GM12878 (cell line): Measurements from ENCODE around the gene MUC5B. TPM values are rescaled to one million over a fixed set of nuclear protein-coding genes. Genes with fewer than 3 reads are reported as not detected.

Experiments
- ATAC-seq: fragments of 200-7000 bp; cut with Tn5 transposase; 3 replicates; pipeline ENCODE4 v1.9.1; 2020; ENCODE audit warnings: mild to moderate bottlenecking, moderate library complexity
- BruUV-seq: library from RNA; stranded (reverse); fragments of 400-500 nt; replicated peaks from 2 replicates; lab custom pipeline; 2021; lab: Mats Ljungman, UMichigan
- CTCF ChIA-PET: fragments of 300-600 bp; sonication (Branson Sonifier 250); formaldehyde crosslinking; extraction: SDS; loops from one replicate; lab custom pipeline; 2021; ENCODE audit warnings: inconsistent platforms; lab: Yijun Ruan, JAX
- POLR2A ChIA-PET: fragments of 350-600 bp; formaldehyde crosslinking; extraction: SDS; loops from one replicate; lab custom pipeline; 2021; ENCODE audit warnings: inconsistent platforms; lab: Charles Lee
- RAD21 ChIA-PET: fragments of 300-600 bp; sonication (Branson Sonifier 250); formaldehyde crosslinking; loops from one replicate; lab custom pipeline; 2023; ENCODE audit warnings: antibody characterized with exemption; ENCODE audit not compliant: unreplicated experiment; lab: Charles Lee
- SMC1A ChIA-PET: fragments of 300-600 bp; sonication (Branson Sonifier 250); formaldehyde crosslinking; loops from one replicate; lab custom pipeline; 2023; ENCODE audit not compliant: unreplicated experiment, uncharacterized antibody; lab: Charles Lee
- DNase-seq: peaks from one replicate; pipeline ENCODE4 v3.0.0-alpha.2; 2011; ENCODE audit warnings: low read depth, low spot score
- FAIRE-seq: peaks from 3 replicates; lab custom pipeline; 2011; peaks lifted over from hg19 to GRCh38; lab: Jason Lieb, UNC
- H2AFZ ChIP-seq: 2 replicates; pipeline ENCODE4 v1.6.0; 2011; ENCODE audit warnings: low read depth, low read length, control low read depth; ENCODE audit not compliant: control insufficient read depth
- H3K27ac ChIP-seq: 2 replicates; pipeline ENCODE4 v1.5.1; 2011; ENCODE audit warnings: control low read depth; ENCODE audit not compliant: control insufficient read depth, insufficient read depth
- H3K27me3 ChIP-seq, 2 experiments: replicated peaks in 1 of 2; 2 replicates each; pipeline versions ENCODE4 v1.6.0 to v1.6.1; 2011; ENCODE audit warnings: low read length in 1 of 2; ENCODE audit not compliant: control insufficient read depth in 2 of 2, insufficient read depth in 2 of 2
- H3K36me3 ChIP-seq, 2 experiments: 2 replicates each; pipeline ENCODE4 v1.5.1; 2011; ENCODE audit warnings: low read length in 1 of 2; ENCODE audit not compliant: control insufficient read depth in 2 of 2, insufficient read depth in 2 of 2
- H3K4me1 ChIP-seq: 2 replicates; pipeline ENCODE4 v1.6.1; 2011; ENCODE audit warnings: mild to moderate bottlenecking, low read length, moderate library complexity, mixed read lengths; ENCODE audit not compliant: control insufficient read depth, insufficient read depth
- H3K4me2 ChIP-seq: 2 replicates; pipeline ENCODE4 v1.6.0; 2011; ENCODE audit warnings: control low read depth; ENCODE audit not compliant: control insufficient read depth, insufficient read depth
- H3K4me3 ChIP-seq: fragments of 200-600 bp; sonication (generic); 2 replicates; pipeline ENCODE4 v1.5.1; 2016
- H3K79me2 ChIP-seq: 2 replicates; pipeline ENCODE4 v1.6.0; 2011; ENCODE audit warnings: low read length; ENCODE audit not compliant: control insufficient read depth, insufficient read depth
- H3K9ac ChIP-seq: 2 replicates; pipeline ENCODE4 v1.8.0; 2011; ENCODE audit warnings: low read length, control low read depth, mixed read lengths; ENCODE audit not compliant: control insufficient read depth, insufficient read depth
- H3K9me3 ChIP-seq: replicated peaks from 3 replicates; pipeline ENCODE4 v1.5.1; 2011; ENCODE audit warnings: mild to moderate bottlenecking, low read length; ENCODE audit not compliant: control insufficient read depth, insufficient read depth
- H4K20me1 ChIP-seq: 2 replicates; pipeline ENCODE4 v1.6.0; 2011; ENCODE audit not compliant: control insufficient read depth, insufficient read depth
- BMI1 ChIP-seq: fragments of 450-650 bp; IDR thresholded peaks from 2 replicates; pipeline ENCODE4 v1.6.1; 2016; ENCODE audit warnings: mild to moderate bottlenecking, moderate library complexity, borderline replicate concordance
- CBFB ChIP-seq: IDR thresholded peaks from 2 replicates; pipeline ENCODE4 v1.6.1; 2016; ENCODE audit warnings: antibody characterized with exemption, low read depth
- CBX5 ChIP-seq: sonication (generic); IDR thresholded peaks from 2 replicates; pipeline ENCODE4 v1.6.1; 2016; ENCODE audit warnings: low read depth, moderate library complexity, mild to moderate bottlenecking, inconsistent platforms
- CEBPB ChIP-seq, 2 experiments: fragments of 150-350 bp in 1 of 2; IDR thresholded peaks; 2 replicates each; pipeline ENCODE4 v1.6.1; 2012 to 2014; ENCODE audit warnings: low read depth in 2 of 2, low read length in 2 of 2, borderline replicate concordance in 1 of 2, inconsistent platforms in 1 of 2
- CHD1 ChIP-seq: IDR thresholded peaks from 2 replicates; pipeline ENCODE4 v1.6.1; 2012; ENCODE audit warnings: low read depth, low read length, improper control_type of control experiment
- CREM ChIP-seq: IDR thresholded peaks from 2 replicates; pipeline ENCODE4 v1.6.1; 2014; ENCODE audit warnings: antibody characterized with exemption, low read depth
- EP300 ChIP-seq, 2 experiments: fragments of 150-350 bp in 1 of 2; IDR thresholded peaks; 2 replicates each; pipeline ENCODE4 v1.6.1; 2011 to 2012; ENCODE audit warnings: low read depth in 2 of 2, low read length in 2 of 2, borderline replicate concordance in 1 of 2, improper control_type of control experiment in 1 of 2, inconsistent platforms in 1 of 2; ENCODE audit not compliant: control insufficient read depth in 1 of 2
- HDGF ChIP-seq: fragments of 450-650 bp; IDR thresholded peaks from 2 replicates; pipeline ENCODE4 v1.6.1; 2016; ENCODE audit warnings: antibody characterized with exemption
- IKZF2 ChIP-seq, 2 experiments: fragments of 450-650 bp; IDR thresholded peaks; 2 replicates each; pipeline ENCODE4 v1.6.1; 2017; ENCODE audit warnings: mild to moderate bottlenecking in 2 of 2, moderate library complexity in 2 of 2
- NFIC ChIP-seq: IDR thresholded peaks from 2 replicates; pipeline ENCODE4 v1.6.1; 2012; ENCODE audit warnings: low read depth, mild to moderate bottlenecking, inconsistent platforms, low read length, moderate library complexity
- NFXL1 ChIP-seq: fragments of 450-650 bp; IDR thresholded peaks from 2 replicates; pipeline ENCODE4 v1.6.1; 2017; ENCODE audit warnings: antibody characterized with exemption, mild to moderate bottlenecking, borderline replicate concordance
- RAD21 ChIP-seq: IDR thresholded peaks from 2 replicates; pipeline ENCODE4 v1.6.1; 2011; ENCODE audit warnings: mild to moderate bottlenecking, low read depth, low read length, moderate library complexity; ENCODE audit not compliant: insufficient read depth
- RFX5 ChIP-seq: IDR thresholded peaks from 2 replicates; pipeline ENCODE4 v1.6.1; 2011; ENCODE audit warnings: low read depth, low read length, improper control_type of control experiment
- RUNX3 ChIP-seq: IDR thresholded peaks from 2 replicates; pipeline ENCODE4 v1.6.1; 2012; ENCODE audit warnings: low read length, inconsistent platforms
- SREBF2 ChIP-seq: IDR thresholded peaks from 2 replicates; pipeline ENCODE4 v1.6.1; 2012; ENCODE audit warnings: mild to moderate bottlenecking, low read length
- TBL1XR1 ChIP-seq: IDR thresholded peaks from 2 replicates; pipeline ENCODE4 v1.6.1; 2012; ENCODE audit warnings: low read depth, low read length, improper control_type of control experiment
- TCF7 ChIP-seq: IDR thresholded peaks from 2 replicates; pipeline ENCODE4 v1.6.1; 2014; ENCODE audit warnings: antibody characterized with exemption, borderline replicate concordance
- WGBS: methylation state at CpG from one replicate; pipeline ENCODE4 v1.1.6; 2016; ENCODE audit warnings: low lambda C conversion rate; ENCODE audit not compliant: insufficient replicate concordance, insufficient coverage; ENCODE audit errors: missing lambda C conversion rate; 5-methylcytosine and 5-hydroxymethylcytosine counted together
- in situ Hi-C: fragments of 300-500 bp; cut with MboI; formaldehyde crosslinking; loops from 9 replicates; pipeline ENCODE4 v1.14.3; 2018; ENCODE audit warnings: mixed read lengths
- intact Hi-C: fragments of 100-400 bp; cut with micrococcal nuclease; formaldehyde crosslinking; loops from one replicate; pipeline ENCODE4 v1.14.2; 2022; ENCODE audit not compliant: unreplicated experiment
- polyA plus RNA-seq, 11 experiments: library from polyadenylated mRNA; depleted of rRNA in 4 of 11; unstranded in 6 of 11; stranded (reverse) in 5 of 11; fragments of >200 nt; fragmentation: Nextera tagmentation in 4 of 11; fragmentation: Illumina TruSeq in 1 of 11; extraction: Ambion mirVana in 4 of 11; extraction: Trizol in 1 of 11; gene quantifications; 1 replicate in 1 of 11; 2 replicates in 10 of 11; pipeline versions ENCODE4 v1.2.1 to v1.2.3, GENCODE V29; 2011 to 2016; ENCODE audit warnings: inconsistent platforms in 2 of 11, missing spikeins in 2 of 11, low read depth in 1 of 11
- total RNA-seq, 4 experiments: library from RNA; depleted of rRNA in 3 of 4; stranded (reverse); fragments of >200 nt in 3 of 4; fragmentation: Illumina TruSeq in 1 of 4; extraction: Trizol in 1 of 4; gene quantifications; 2 replicates each; pipeline versions ENCODE4 v1.2.1 to v1.2.3, GENCODE V29; 2013 to 2021
- TF ChIP-seq, protein P1 (sequence below): fragments of 450-650 bp; formaldehyde crosslinking; IDR thresholded peaks from 2 replicates; pipeline ENCODE4 v1.5.0; 2022; ENCODE audit warnings: mild to moderate bottlenecking, missing genetic modification characterization
- TF ChIP-seq, protein P2 (sequence below): IDR thresholded peaks from 2 replicates; pipeline ENCODE4 v1.6.1; 2011; ENCODE audit warnings: borderline replicate concordance, low read depth, mild to moderate bottlenecking, moderate library complexity, mixed read lengths, low read length; ENCODE audit not compliant: insufficient read depth; ENCODE audit errors: extremely low read length
- TF ChIP-seq, protein P3 (sequence below): fragments of 450-650 bp; IDR thresholded peaks from 2 replicates; pipeline ENCODE4 v1.6.1; 2016; ENCODE audit warnings: mild to moderate bottlenecking

MUC5B gene
- total and polyA plus RNA-seq, 10 of the 15 experiments (the other 5 are each of a cell fraction or from before 2014, with no cell fraction given), result 1.5 TPM; not detected in 9

DNA sequence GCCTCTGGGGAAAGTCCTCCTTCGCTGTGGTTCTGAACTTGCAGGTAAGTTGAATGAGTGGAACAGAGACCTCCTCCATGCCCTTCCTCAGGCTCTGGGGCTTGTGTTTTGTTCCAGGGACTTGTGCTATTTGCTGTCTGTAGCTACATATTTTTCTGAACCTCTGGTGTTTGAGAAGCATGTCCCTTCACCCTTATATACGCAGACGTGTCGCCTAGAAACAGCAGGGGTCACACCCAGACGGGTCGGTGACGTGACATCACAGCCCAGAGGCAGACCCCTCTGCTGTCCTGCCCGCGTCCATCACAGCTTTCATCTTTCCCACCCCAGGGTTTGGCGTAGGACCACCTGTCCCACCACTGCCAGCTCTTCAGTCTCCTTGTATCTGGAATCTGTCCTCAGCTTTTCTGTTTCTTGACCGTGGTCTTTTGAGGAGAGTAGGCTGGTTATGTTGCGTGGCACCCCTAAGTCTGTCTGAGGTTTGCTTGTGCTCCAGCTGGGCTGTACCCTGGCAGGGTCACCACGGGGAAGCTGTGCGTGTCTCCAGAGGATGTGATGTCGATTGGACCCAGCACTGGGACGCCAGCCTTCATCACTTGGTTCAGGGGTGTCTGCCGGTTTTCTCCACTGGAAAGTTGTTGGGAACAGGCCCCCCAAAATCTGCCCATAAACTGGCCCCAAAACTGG lies 13.4 kb upstream of the MUC5B start:
- ChIA-PET SMC1A (no interaction called here), RAD21 (no interaction called here), CTCF (no interaction called here), POLR2A (no interaction called here)
- WGBS, result 44% methylated on average over 17 of the region's 17 CpGs
- Histone ChIP-seq H3K9ac (no peak overlapping the region), H3K4me3 (no peak overlapping the region), H3K4me1 (no peaks in the 10 kb centered on the region), H3K27ac (no peak overlapping the region), H3K4me2 (no peak overlapping the region), H3K27me3 (no peaks in the 10 kb centered on the region), H4K20me1 (no peaks in the 10 kb centered on the region), H3K9me3 (no peaks in the 10 kb centered on the region; the same call in 2 of the 3 replicates), H3K36me3 (no peaks in the 10 kb centered on the region), H3K79me2 (no peaks in the 10 kb centered on the region), H2AFZ (no peak overlapping the region)
- DNase-seq (no peak), ATAC-seq (no peak), FAIRE-seq (no peak)
- TF ChIP-seq, protein P1, sequence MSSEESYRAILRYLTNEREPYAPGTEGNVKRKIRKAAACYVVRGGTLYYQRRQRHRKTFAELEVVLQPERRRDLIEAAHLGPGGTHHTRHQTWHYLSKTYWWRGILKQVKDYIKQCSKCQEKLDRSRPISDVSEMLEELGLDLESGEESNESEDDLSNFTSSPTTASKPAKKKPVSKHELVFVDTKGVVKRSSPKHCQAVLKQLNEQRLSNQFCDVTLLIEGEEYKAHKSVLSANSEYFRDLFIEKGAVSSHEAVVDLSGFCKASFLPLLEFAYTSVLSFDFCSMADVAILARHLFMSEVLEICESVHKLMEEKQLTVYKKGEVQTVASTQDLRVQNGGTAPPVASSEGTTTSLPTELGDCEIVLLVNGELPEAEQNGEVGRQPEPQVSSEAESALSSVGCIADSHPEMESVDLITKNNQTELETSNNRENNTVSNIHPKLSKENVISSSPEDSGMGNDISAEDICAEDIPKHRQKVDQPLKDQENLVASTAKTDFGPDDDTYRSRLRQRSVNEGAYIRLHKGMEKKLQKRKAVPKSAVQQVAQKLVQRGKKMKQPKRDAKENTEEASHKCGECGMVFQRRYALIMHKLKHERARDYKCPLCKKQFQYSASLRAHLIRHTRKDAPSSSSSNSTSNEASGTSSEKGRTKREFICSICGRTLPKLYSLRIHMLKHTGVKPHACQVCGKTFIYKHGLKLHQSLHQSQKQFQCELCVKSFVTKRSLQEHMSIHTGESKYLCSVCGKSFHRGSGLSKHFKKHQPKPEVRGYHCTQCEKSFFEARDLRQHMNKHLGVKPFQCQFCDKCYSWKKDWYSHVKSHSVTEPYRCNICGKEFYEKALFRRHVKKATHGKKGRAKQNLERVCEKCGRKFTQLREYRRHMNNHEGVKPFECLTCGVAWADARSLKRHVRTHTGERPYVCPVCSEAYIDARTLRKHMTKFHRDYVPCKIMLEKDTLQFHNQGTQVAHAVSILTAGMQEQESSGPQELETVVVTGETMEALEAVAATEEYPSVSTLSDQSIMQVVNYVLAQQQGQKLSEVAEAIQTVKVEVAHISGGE (CRISPR knock-in tag), result no peak
- no peak for TF ChIP-seq NFXL1
- no peak for TF ChIP-seq RAD21
- TF ChIP-seq IKZF2 (IDR thresholded peaks at IDR 0.05), result no peak
- TF ChIP-seq TBL1XR1, result no peak
- TF ChIP-seq BMI1, result no peak
- TF ChIP-seq CREM, result no peak
- TF ChIP-seq EP300 (IDR thresholded peaks at IDR 0.05; ENCODE audit: borderline replicate concordance in 1 of 2, control insufficient read depth in 1 of 2, low read depth in 2 of 2, low read length in 2 of 2), result no peak
- TF ChIP-seq CEBPB (IDR thresholded peaks at IDR 0.05; ENCODE audit: borderline replicate concordance in 1 of 2, low read depth in 2 of 2, low read length in 2 of 2), result no peak
- TF ChIP-seq, protein P2, sequence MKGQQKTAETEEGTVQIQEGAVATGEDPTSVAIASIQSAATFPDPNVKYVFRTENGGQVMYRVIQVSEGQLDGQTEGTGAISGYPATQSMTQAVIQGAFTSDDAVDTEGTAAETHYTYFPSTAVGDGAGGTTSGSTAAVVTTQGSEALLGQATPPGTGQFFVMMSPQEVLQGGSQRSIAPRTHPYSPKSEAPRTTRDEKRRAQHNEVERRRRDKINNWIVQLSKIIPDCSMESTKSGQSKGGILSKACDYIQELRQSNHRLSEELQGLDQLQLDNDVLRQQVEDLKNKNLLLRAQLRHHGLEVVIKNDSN, result no peak
- TF ChIP-seq, protein P3, sequence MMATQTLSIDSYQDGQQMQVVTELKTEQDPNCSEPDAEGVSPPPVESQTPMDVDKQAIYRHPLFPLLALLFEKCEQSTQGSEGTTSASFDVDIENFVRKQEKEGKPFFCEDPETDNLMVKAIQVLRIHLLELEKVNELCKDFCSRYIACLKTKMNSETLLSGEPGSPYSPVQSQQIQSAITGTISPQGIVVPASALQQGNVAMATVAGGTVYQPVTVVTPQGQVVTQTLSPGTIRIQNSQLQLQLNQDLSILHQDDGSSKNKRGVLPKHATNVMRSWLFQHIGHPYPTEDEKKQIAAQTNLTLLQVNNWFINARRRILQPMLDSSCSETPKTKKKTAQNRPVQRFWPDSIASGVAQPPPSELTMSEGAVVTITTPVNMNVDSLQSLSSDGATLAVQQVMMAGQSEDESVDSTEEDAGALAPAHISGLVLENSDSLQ, result no peak
- no peak for TF ChIP-seq CBX5
- TF ChIP-seq HDGF, result no peak
- no peak for TF ChIP-seq RFX5
- no peak for TF ChIP-seq TCF7
- no peak for TF ChIP-seq CHD1
- no peak for TF ChIP-seq CBFB
- TF ChIP-seq SREBF2, result no peak
- TF ChIP-seq RUNX3, result no peak
- TF ChIP-seq NFIC, result no peak
- in situ Hi-C loops (loop anchor here (5.0 kb wide), 1 partner anchor 47 kb away; no protein-coding TSS in a partner anchor), intact Hi-C loops (no loop called here)
- BruUV-seq, result no TSS peak
